Peyer's patch (tissue), 4 donors: ENCODE measurements around the gene SLC19A3. TPM values are rescaled to one million over a fixed set of nuclear protein-coding genes. Genes with fewer than 3 reads are reported as not detected.
"Not testable (repeated sequence)": the region's sequence is repeated elsewhere in the genome, so short reads cannot be mapped to it uniquely, and the experiment has no call there.

ENCODE experiments used
- DNase-seq, 3 donors: peaks; one replicate each; pipeline ENCODE4 v3.0.0-alpha.2; 2017 to 2019
- H3K27ac ChIP-seq, 4 donors: fragments of 200-600 bp; sonication (generic); one replicate each; pipeline ENCODE4 v1.5.1; 2016 to 2019
- H3K27me3 ChIP-seq, 2 donors: fragments of 200-600 bp; sonication (generic); one replicate each; pipeline ENCODE4 v1.5.1; 2019
- H3K36me3 ChIP-seq, 3 donors: fragments of 200-600 bp; sonication (generic); one replicate each; pipeline ENCODE4 v1.5.1; 2016 to 2019
- H3K4me1 ChIP-seq, 4 donors: fragments of 200-600 bp; sonication (generic); one replicate each; pipeline ENCODE4 v1.5.1; 2016 to 2019
- H3K4me3 ChIP-seq, 4 donors: fragments of 200-600 bp; sonication (generic); 1 replicate in 3 of 4; 2 replicates in 1 of 4; pipeline ENCODE4 v1.5.1; 2016 to 2019; ENCODE audit warnings: mild to moderate bottlenecking in 1 of 4
- H3K9me3 ChIP-seq, 4 donors: fragments of 200-600 bp; sonication (generic); one replicate each; pipeline ENCODE4 v1.5.1; 2016 to 2019; ENCODE audit warnings: mild to moderate bottlenecking in 1 of 4
- CTCF ChIP-seq, 6 experiments: fragments of 450-650 bp in 4 of 6; fragments of 200-600 bp in 2 of 6; sonication (generic) in 1 of 6; IDR thresholded peaks; one replicate each; pipeline ENCODE4 v1.5.1; 2017 to 2019; ENCODE audit warnings: antibody characterized with exemption in 6 of 6, mild to moderate bottlenecking in 3 of 6, moderate library complexity in 1 of 6
- POLR2A ChIP-seq, 2 donors: fragments of 450-650 bp; IDR thresholded peaks; one replicate each; pipeline ENCODE4 v1.5.1; 2017; ENCODE audit warnings: antibody characterized with exemption in 2 of 2, mild to moderate bottlenecking in 2 of 2, moderate library complexity in 2 of 2
- total RNA-seq, 4 donors: library from RNA; depleted of rRNA; stranded (reverse); fragments of >200 nt; gene quantifications; one replicate each; pipeline ENCODE4 v1.1.0, GENCODE V29; 2016

The SLC19A3 gene
- total RNA-seq, 4 donors from 2014 or later, result 5.0 to 40.0 (median 23.1) TPM

- TF ChIP-seq CTCF (IDR thresholded peaks at IDR 0.05) (no peak), POLR2A (IDR thresholded peaks at IDR 0.05) (no peak)
- no peak within 1 kb of the TSS for H3K4me3 ChIP-seq
- no peak for DNase-seq
- H3K9me3 ChIP-seq, result no peaks in the 10 kb centered on the region
- H3K27ac ChIP-seq, result no peak within 1 kb of the TSS
- no peaks in the 10 kb centered on the region for H3K4me1 ChIP-seq
- no peaks in the 10 kb centered on the region for H3K36me3 ChIP-seq
- no peaks in the 10 kb centered on the region for H3K27me3 ChIP-seq
These were observed 6.7 kb upstream of the SLC19A3 start, which contains the start of gene SCYGR6 for GRCh38 chr2:227724394-227725039. SCYGR6 (minus strand) TSS chr2:227724757; CDS start chr2:227724757, 0 bp downstream.

- H3K27me3 ChIP-seq, H3K27ac ChIP-seq, H3K4me1 ChIP-seq, H3K36me3 ChIP-seq, H3K9me3 ChIP-seq, H3K4me3 ChIP-seq, DNase-seq: not testable (repeated sequence)
These were observed 5.0 kb upstream of the SLC19A3 start for GRCh38 chr2:227722821-227723220.

GRCh38 chr2:227720680-227721079 is 2.9 kb upstream of the SLC19A3 start:
- no peak for TF ChIP-seq POLR2A (IDR thresholded peaks at IDR 0.05)
- no peak for TF ChIP-seq CTCF (IDR thresholded peaks at IDR 0.05)
- H3K27me3 ChIP-seq, result no peaks in the 10 kb centered on the region
- DNase-seq, result no peak
- no peaks in the 10 kb centered on the region for H3K9me3 ChIP-seq
- peaks cover 0 to 15% (median 0%) of the 10 kb centered on the region in 4 donors for H3K4me1 ChIP-seq
- H3K36me3 ChIP-seq, result no peaks in the 10 kb centered on the region
- H3K27ac ChIP-seq, result no peak overlapping the region
- H3K4me3 ChIP-seq, result no peak overlapping the region

GRCh38 chr2:227719641-227720040 is 1.8 kb upstream of the SLC19A3 start:
- DNase-seq, result no peak
- Histone ChIP-seq H3K27me3 (no peaks in the 10 kb centered on the region), H3K27ac (no peak overlapping the region), H3K4me1 (peaks cover 0 to 15% (median 0%) of the 10 kb centered on the region in 4 donors), H3K36me3 (no peaks in the 10 kb centered on the region), H3K4me3 (no peak overlapping the region), H3K9me3 (no peaks in the 10 kb centered on the region)
- TF ChIP-seq CTCF (IDR thresholded peaks at IDR 0.05) (no peak), POLR2A (IDR thresholded peaks at IDR 0.05) (no peak)

- Histone ChIP-seq H3K36me3 (no peaks in the 10 kb centered on the region), H3K27ac (no peak overlapping the region), H3K4me1 (peaks cover 0 to 15% (median 0%) of the 10 kb centered on the region in 4 donors), H3K4me3 (no peak overlapping the region), H3K9me3 (no peaks in the 10 kb centered on the region), H3K27me3 (no peaks in the 10 kb centered on the region)
- DNase-seq, result no peak
- TF ChIP-seq CTCF (IDR thresholded peaks at IDR 0.05), result no peak
- TF ChIP-seq POLR2A (IDR thresholded peaks at IDR 0.05), result no peak
These were observed 1.3 kb downstream of the SLC19A3 start for GRCh38 chr2:227716501-227716900.

- Histone ChIP-seq H3K27ac (no peak overlapping the region), H3K36me3 (no peaks in the 10 kb centered on the region), H3K4me1 (peaks cover 0 to 10% (median 0%) of the 10 kb centered on the region in 4 donors), H3K9me3 (no peaks in the 10 kb centered on the region), H3K27me3 (no peaks in the 10 kb centered on the region), H3K4me3 (no peak overlapping the region)
- no peak for DNase-seq
- no peak for TF ChIP-seq CTCF (IDR thresholded peaks at IDR 0.05)
- no peak for TF ChIP-seq POLR2A (IDR thresholded peaks at IDR 0.05)
These were observed 4.5 kb downstream of the SLC19A3 start for GRCh38 chr2:227713291-227713690.
